Measurements from ENCODE around the gene PCARE.

GRCh38 chr2:29112379-29112778 is 38.1 kb upstream of the PCARE start:
- TF ChIP-seq FOXJ3 (CRISPR knock-in tag; IDR thresholded peaks at IDR 0.05; ENCODE audit: borderline replicate concordance) (no peak), TEAD4 (CRISPR knock-in tag; IDR thresholded peaks at IDR 0.05) (no peak), CBFB (CRISPR knock-in tag; IDR thresholded peaks at IDR 0.05; ENCODE audit: low read depth) (no peak), IRF2 (CRISPR knock-in tag; IDR thresholded peaks at IDR 0.05; ENCODE audit: borderline replicate concordance, low read depth) (no peak), CTCF (IDR thresholded peaks at IDR 0.05) (no peak), ZNF121 (CRISPR knock-in tag; IDR thresholded peaks at IDR 0.05) (no peak), EMX1 (CRISPR knock-in tag; IDR thresholded peaks at IDR 0.05) (no peak), MYBL2 (CRISPR knock-in tag; IDR thresholded peaks at IDR 0.05) (no peak)
